SK-N-SH (cell line): ENCODE data around the gene IKZF4. TPM values are rescaled to one million over a fixed set of nuclear protein-coding genes. Genes with fewer than 3 reads are reported as not detected.
"Not testable (repeated sequence)": the region's sequence is repeated elsewhere in the genome, so short reads cannot be mapped to it uniquely, and the experiment has no call there.

Source experiments
- CTCF ChIA-PET: fragments of 300-600, 350-600 bp; formaldehyde crosslinking; extraction: SDS; loops from one replicate; lab custom pipeline; 2021; lab: Yijun Ruan, JAX
- POLR2A ChIA-PET: fragments of 350-600 bp; sonication (Branson Sonifier 250); formaldehyde crosslinking; extraction: SDS; loops from one replicate; lab custom pipeline; 2020; ENCODE audit warnings: antibody characterized with exemption, inconsistent platforms; lab: Yijun Ruan, JAX
- DNase-seq: peaks from one replicate; pipeline ENCODE4 v3.0.0; 2012
- H2AFZ ChIP-seq: fragments of 200-600 bp; sonication (generic); 2 replicates; pipeline ENCODE4 v1.8.1; 2016; ENCODE audit warnings: antibody characterized with exemption, mild to moderate bottlenecking, low read depth
- H3F3A ChIP-seq: fragments of 200-600 bp; sonication (generic); replicated peaks from 2 replicates; pipeline ENCODE3; 2016; ENCODE audit warnings: antibody characterized with exemption, mild to moderate bottlenecking; ENCODE audit not compliant: insufficient read depth
- H3K27ac ChIP-seq, 2 experiments: fragments of 200-500 bp in 1 of 2; fragments of 200-600 bp in 1 of 2; sonication (Bioruptor generic) in 1 of 2; sonication (generic), shearing (Covaris generic) in 1 of 2; 2 replicates each; pipeline versions ENCODE4 v1.5.1 to v1.6.1; 2014 to 2016; ENCODE audit warnings: low read depth in 2 of 2, inconsistent platforms in 1 of 2, low read length in 1 of 2, mild to moderate bottlenecking in 1 of 2, mixed read lengths in 1 of 2
- H3K27me3 ChIP-seq: fragments of 200-600 bp; sonication (generic), shearing (Covaris generic); 2 replicates; pipeline ENCODE4 v1.6.1; 2016; ENCODE audit warnings: mixed run types; ENCODE audit not compliant: insufficient read depth
- H3K36me3 ChIP-seq, 2 experiments: fragments of 200-500 bp in 1 of 2; fragments of 200-600 bp in 1 of 2; sonication (Bioruptor generic) in 1 of 2; sonication (generic) in 1 of 2; replicated peaks in 1 of 2; 2 replicates each; pipeline versions ENCODE3 to v1.5.1; 2014 to 2016; ENCODE audit warnings: low read length in 1 of 2, mild to moderate bottlenecking in 1 of 2; ENCODE audit not compliant: insufficient read depth in 2 of 2, control insufficient read depth in 1 of 2
- H3K4me1 ChIP-seq, 2 experiments: fragments of 200-500 bp in 1 of 2; fragments of 200-600 bp in 1 of 2; sonication (Bioruptor generic) in 1 of 2; sonication (generic), shearing (Covaris generic) in 1 of 2; 2 replicates each; pipeline versions ENCODE4 v1.5.1 to v1.6.1; 2014 to 2016; ENCODE audit warnings: low read depth in 1 of 2, low read length in 1 of 2, mixed run types in 1 of 2; ENCODE audit not compliant: insufficient read depth in 2 of 2, control insufficient read depth in 1 of 2
- H3K4me2 ChIP-seq: fragments of 200-600 bp; sonication (generic), shearing (Covaris generic); 2 replicates; pipeline ENCODE4 v1.6.1; 2017; ENCODE audit warnings: mixed run types
- H3K4me3 ChIP-seq, 2 experiments: fragments of 200-500 bp in 1 of 2; fragments of 200-600 bp in 1 of 2; sonication (Bioruptor generic) in 1 of 2; sonication (generic), shearing (Covaris generic) in 1 of 2; 2 replicates each; pipeline versions ENCODE4 v1.5.1 to v1.8.1; 2014 to 2016; ENCODE audit warnings: low read depth in 2 of 2, inconsistent platforms in 1 of 2, low read length in 1 of 2, mild to moderate bottlenecking in 1 of 2, mixed read lengths in 1 of 2, moderate library complexity in 1 of 2
- H3K79me2 ChIP-seq: fragments of 200-600 bp; sonication (generic); 2 replicates; pipeline ENCODE4 v1.8.1; 2017; ENCODE audit warnings: mild to moderate bottlenecking; ENCODE audit not compliant: insufficient read depth
- H3K9ac ChIP-seq: fragments of 200-600 bp; sonication (generic); 2 replicates; pipeline ENCODE4 v1.6.1; 2017; ENCODE audit warnings: mixed run types
- H3K9me2 ChIP-seq: fragments of 200-600 bp; sonication (generic); 2 replicates; pipeline ENCODE4 v1.6.1; 2017; ENCODE audit warnings: mixed run types
- H3K9me3 ChIP-seq: fragments of 200-600 bp; sonication (generic); 2 replicates; pipeline ENCODE4 v1.6.1; 2017; ENCODE audit warnings: mixed run types, mild to moderate bottlenecking, moderate library complexity
- H4K20me1 ChIP-seq: fragments of 200-600 bp; sonication (generic); 2 replicates; pipeline ENCODE4 v1.6.1; 2017; ENCODE audit warnings: mild to moderate bottlenecking, mixed run types; ENCODE audit not compliant: insufficient read depth
- NRF1 ChIP-seq: IDR thresholded peaks from 2 replicates; pipeline ENCODE4 v1.6.1; 2012; ENCODE audit warnings: low read depth, mild to moderate bottlenecking, low read length
- RAD21 ChIP-seq: IDR thresholded peaks from 2 replicates; pipeline ENCODE4 v1.6.1; 2012; ENCODE audit warnings: mild to moderate bottlenecking, low read length
- RXRA ChIP-seq: IDR thresholded peaks from 2 replicates; pipeline ENCODE4 v1.4.0; 2012; ENCODE audit warnings: low read depth, mild to moderate bottlenecking, borderline replicate concordance
- SMC3 ChIP-seq: IDR thresholded peaks from 2 replicates; pipeline ENCODE4 v1.6.1; 2012; ENCODE audit warnings: low read depth, low read length, improper control_type of control experiment
- TEAD4 ChIP-seq: IDR thresholded peaks from 2 replicates; pipeline ENCODE4 v1.4.0; 2012; ENCODE audit warnings: mild to moderate bottlenecking, borderline replicate concordance; ENCODE audit not compliant: insufficient read depth
- WGBS: methylation state at CpG from one replicate; pipeline ENCODE4 v1.1.6; 2017; ENCODE audit warnings: low lambda C conversion rate; 5-methylcytosine and 5-hydroxymethylcytosine counted together
- polyA plus RNA-seq, 3 experiments: library from polyadenylated mRNA; depleted of rRNA; stranded (reverse); fragments of >200 nt; gene quantifications; 2 replicates each; pipeline ENCODE4 v1.2.3, GENCODE V29; 2012
- TF ChIP-seq, protein P1 (sequence below): IDR thresholded peaks from 2 replicates; pipeline ENCODE4 v1.4.0; 2012; ENCODE audit warnings: low read depth
- TF ChIP-seq, protein P2 (sequence below): fragments of 150-350 bp; IDR thresholded peaks from 2 replicates; pipeline ENCODE4 v1.6.1; 2017; ENCODE audit warnings: antibody characterized with exemption, low read length, low read depth, borderline replicate concordance

IKZF4 gene
- polyA plus RNA-seq, 1 of the 3 experiments (the other 2 are of a cell fraction): 3.9 TPM

DNA sequence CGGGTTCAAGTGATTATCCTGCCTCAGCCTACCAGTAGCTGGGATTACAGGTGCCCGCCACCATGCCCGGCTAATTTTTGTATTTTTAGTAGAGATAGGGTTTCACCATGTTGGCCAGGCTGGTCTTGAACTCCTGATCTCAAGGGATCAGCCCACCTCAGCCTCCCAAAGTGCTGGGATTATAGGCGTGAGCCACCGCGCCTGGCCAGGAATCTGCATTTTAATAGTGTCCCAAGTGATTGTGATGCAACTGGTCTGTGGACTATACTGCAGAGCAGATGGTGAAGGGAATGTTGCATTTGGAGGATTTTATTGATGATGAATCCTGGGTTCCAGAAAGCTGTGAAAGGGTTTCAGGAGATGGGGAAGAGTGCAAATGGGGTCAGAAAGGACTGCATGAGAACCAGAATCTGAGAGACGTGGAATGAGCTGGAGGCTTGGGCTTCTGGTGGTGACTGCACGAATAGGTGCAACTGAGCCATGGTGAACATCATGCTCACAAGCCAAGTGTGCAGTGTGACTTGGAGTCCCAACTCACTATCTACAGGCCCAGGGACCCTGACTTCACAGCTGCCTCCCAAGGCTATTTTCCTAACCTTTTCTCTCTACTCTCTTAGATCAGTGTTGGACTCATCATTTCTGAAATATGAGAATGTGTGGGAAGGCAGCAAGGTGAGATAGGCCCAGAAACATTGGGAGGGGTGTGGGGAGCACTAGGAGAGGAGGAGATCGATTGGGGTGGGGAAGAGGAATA, 25.4 kb downstream of the IKZF4 start (continued):
- TF ChIP-seq, protein P1, sequence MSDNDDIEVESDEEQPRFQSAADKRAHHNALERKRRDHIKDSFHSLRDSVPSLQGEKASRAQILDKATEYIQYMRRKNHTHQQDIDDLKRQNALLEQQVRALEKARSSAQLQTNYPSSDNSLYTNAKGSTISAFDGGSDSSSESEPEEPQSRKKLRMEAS: no peak
- no peak for TF ChIP-seq SMC3
- TF ChIP-seq NRF1: no peak

DNA sequence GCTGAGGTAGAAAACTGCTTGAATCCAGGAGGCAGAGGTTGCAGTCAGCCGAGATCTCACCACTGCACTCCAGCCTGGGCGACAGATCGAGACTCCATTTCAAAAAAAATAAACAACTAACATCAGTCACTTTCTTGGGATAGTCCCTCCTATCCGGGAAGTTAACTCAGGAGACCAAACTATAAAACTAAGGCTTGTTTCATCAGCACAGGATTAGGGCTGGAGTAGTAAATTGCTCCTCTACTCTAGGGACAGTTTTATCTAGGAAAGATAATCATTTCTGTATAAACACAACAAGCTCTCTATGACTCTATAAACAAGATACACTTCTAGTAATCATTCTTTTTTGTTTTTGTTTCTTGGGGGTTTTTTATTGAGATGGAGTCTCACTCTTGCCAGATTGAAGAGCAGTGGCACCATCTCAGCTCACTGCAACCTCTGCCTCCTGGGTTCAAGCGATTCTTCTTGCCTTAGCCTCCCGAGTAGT, 32.6 kb downstream of the IKZF4 start:
- Histone ChIP-seq H3K36me3 (no peaks in the 10 kb centered on the region), H3K9me3 (no peaks in the 10 kb centered on the region), H3F3A (no peaks in the 10 kb centered on the region), H3K4me1 (no peaks in the 10 kb centered on the region), H3K9me2 (no peaks in the 10 kb centered on the region), H3K27ac (no peak overlapping the region), H4K20me1 (no peaks in the 10 kb centered on the region), H3K4me2 (no peak overlapping the region), H3K9ac (no peak overlapping the region), H3K4me3 (no peak overlapping the region), H3K79me2 (no peaks in the 10 kb centered on the region), H3K27me3 (no peaks in the 10 kb centered on the region), H2AFZ (no peak overlapping the region)
- POLR2A ChIA-PET: no interaction called here
- DNase-seq: no peak
- CTCF ChIA-PET: interaction anchor here (1.0 to 1.9 kb wide), 3 partner anchors 14 to 64 kb away, joined by 3 to 7 read pairs (median 3); partner anchors contain the start of genes ERBB3 and ZC3H10
- WGBS: 93% methylated on average over 6 of the region's 6 CpGs
- TF ChIP-seq RXRA (no peak), TEAD4 (no peak), RAD21 (no peak)
- TF ChIP-seq, protein P1: no peak
- TF ChIP-seq, protein P2, sequence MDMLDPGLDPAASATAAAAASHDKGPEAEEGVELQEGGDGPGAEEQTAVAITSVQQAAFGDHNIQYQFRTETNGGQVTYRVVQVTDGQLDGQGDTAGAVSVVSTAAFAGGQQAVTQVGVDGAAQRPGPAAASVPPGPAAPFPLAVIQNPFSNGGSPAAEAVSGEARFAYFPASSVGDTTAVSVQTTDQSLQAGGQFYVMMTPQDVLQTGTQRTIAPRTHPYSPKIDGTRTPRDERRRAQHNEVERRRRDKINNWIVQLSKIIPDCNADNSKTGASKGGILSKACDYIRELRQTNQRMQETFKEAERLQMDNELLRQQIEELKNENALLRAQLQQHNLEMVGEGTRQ: no peak

DNA sequence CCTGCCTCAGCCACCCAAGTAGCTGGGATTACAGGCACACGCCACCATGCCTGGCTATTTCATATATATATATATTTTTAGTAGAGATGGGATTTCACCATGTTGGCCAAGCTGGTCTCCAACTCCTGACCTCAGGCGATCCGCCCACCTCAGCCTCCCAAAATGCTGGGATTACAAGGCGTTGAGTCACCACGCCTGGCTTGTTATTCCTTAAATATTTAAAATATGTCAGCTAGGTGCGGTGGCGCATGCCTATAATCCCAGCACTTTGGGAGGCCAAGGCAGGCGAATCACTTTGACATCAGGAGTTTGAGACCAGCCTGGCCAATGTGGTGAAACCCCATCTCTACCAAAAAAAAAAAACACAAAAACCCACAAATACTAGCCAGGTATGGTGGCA, 39.1 kb downstream of the IKZF4 start:
- not testable (repeated sequence) for H3K4me1 ChIP-seq, DNase-seq, H3K79me2 ChIP-seq, H3K9me2 ChIP-seq, H3K9ac ChIP-seq, H4K20me1 ChIP-seq, H3K9me3 ChIP-seq, H3K4me3 ChIP-seq, H3K36me3 ChIP-seq, H3K4me2 ChIP-seq, H2AFZ ChIP-seq, H3K27ac ChIP-seq, H3K27me3 ChIP-seq, H3F3A ChIP-seq
- POLR2A ChIA-PET: interaction anchor here (0.6 kb wide), 1 partner anchor 335 kb away, joined by 3 read pairs; no protein-coding TSS in a partner anchor
- WGBS: 81% methylated on average over 8 of the region's 8 CpGs
- CTCF ChIA-PET: interaction anchor here (1.1 to 1.2 kb wide), 2 partner anchors 13 to 134 kb away, joined by 3 to 7 read pairs; no protein-coding TSS in a partner anchor
